DND-41 (cell line): ENCODE data around the gene CCNA1.

ENCODE experiments used
- ATAC-seq: fragments of 200-7000 bp; cut with Tn5 transposase; 3 replicates; pipeline ENCODE4 v1.9.1; 2021; ENCODE audit warnings: low read depth; ENCODE audit not compliant: insufficient read depth
- DNase-seq: peaks from one replicate; pipeline ENCODE4 v3.0.0-alpha.2; 2020
- H2AFZ ChIP-seq: 2 replicates; pipeline ENCODE4 v1.6.0; 2012; ENCODE audit warnings: low read depth, low read length
- H3K27ac ChIP-seq: 2 replicates; pipeline ENCODE4 v1.5.1; 2012; ENCODE audit warnings: low read length, inconsistent platforms
- H3K27me3 ChIP-seq: fragments of 200-600 bp; sonication (generic); 2 replicates; pipeline ENCODE4 v1.6.0; 2012; ENCODE audit warnings: low read length, mild to moderate bottlenecking, inconsistent platforms; ENCODE audit not compliant: insufficient read depth, poor library complexity
- H3K36me3 ChIP-seq: 2 replicates; pipeline ENCODE4 v1.5.1; 2012; ENCODE audit warnings: low read length, inconsistent platforms; ENCODE audit not compliant: insufficient read depth
- H3K4me1 ChIP-seq: 2 replicates; pipeline ENCODE4 v1.5.1; 2012; ENCODE audit warnings: mild to moderate bottlenecking, low read length; ENCODE audit not compliant: insufficient read depth
- H3K4me2 ChIP-seq: 2 replicates; pipeline ENCODE4 v1.6.0; 2012; ENCODE audit warnings: mild to moderate bottlenecking, moderate library complexity, low read length, inconsistent platforms; ENCODE audit not compliant: insufficient read depth
- H3K4me3 ChIP-seq, 2 experiments: fragments of 200-600 bp in 1 of 2; shearing (Covaris generic) in 1 of 2; 2 replicates each; pipeline ENCODE4 v1.5.1; 2012 to 2016; ENCODE audit warnings: inconsistent platforms in 2 of 2, low read length in 2 of 2, mild to moderate bottlenecking in 2 of 2, low read depth in 1 of 2, moderate library complexity in 1 of 2
- H3K79me2 ChIP-seq: 2 replicates; pipeline ENCODE4 v1.6.0; 2012; ENCODE audit warnings: low read length, inconsistent platforms; ENCODE audit not compliant: insufficient read depth
- H3K9ac ChIP-seq: 2 replicates; pipeline ENCODE4 v1.6.0; 2012; ENCODE audit warnings: low read depth, mild to moderate bottlenecking, inconsistent platforms, low read length, moderate library complexity
- H3K9me3 ChIP-seq: 2 replicates; pipeline ENCODE4 v1.5.1; 2012; ENCODE audit warnings: low read length, moderate library complexity, mild to moderate bottlenecking, inconsistent platforms; ENCODE audit not compliant: insufficient read depth, severe bottlenecking
- H4K20me1 ChIP-seq: 2 replicates; pipeline ENCODE4 v1.6.0; 2012; ENCODE audit warnings: low read length; ENCODE audit not compliant: insufficient read depth
- EZH2 ChIP-seq: IDR thresholded peaks from 3 replicates; pipeline ENCODE4 v1.6.1; 2012; ENCODE audit warnings: borderline replicate concordance, low read depth, mild to moderate bottlenecking, moderate library complexity, low read length, inconsistent platforms; ENCODE audit not compliant: severe bottlenecking
- TF ChIP-seq, protein P1 (sequence below): IDR thresholded peaks from 2 replicates; pipeline ENCODE4 v1.5.1; 2012; ENCODE audit warnings: borderline replicate concordance, low read length, moderate library complexity, mild to moderate bottlenecking; ENCODE audit not compliant: poor library complexity, severe bottlenecking; ENCODE audit errors: extremely low read depth

CCNA1 gene

DNA sequence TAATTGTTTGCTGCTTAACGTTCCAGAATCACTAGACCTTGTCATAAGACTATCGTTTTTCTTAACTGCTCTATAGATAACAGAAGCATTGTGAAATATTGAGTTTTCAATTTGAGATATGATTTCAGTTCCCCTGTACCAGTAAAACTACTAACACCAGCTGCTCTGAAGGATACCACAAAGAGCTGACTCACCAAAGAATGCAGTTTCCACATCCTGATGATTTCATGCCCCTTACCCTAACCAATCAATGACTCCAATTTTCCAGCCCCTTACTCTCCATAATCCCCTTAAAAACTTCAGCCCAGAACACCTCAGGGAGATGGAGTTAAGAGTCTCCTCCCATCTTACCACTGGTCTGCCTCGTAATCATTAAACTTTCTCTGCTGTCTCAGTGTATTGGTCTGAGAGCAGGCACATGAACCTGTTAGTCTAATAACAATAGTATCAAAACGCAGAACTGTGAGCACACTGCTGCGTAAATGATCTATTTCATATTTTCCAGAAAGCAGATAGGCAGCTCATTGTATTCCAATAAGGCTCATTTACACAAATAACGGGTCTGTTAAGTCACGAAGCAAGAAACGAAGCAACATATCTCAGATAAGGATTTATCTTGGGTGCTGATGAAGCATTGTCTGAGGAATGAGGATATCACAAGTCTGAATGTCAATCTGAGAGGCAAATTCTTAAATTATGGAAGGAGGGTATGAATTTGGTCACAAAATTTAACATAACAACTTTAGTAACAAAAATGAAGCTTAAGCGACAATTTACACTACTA lies 14.1 kb upstream of the CCNA1 start:
- no peak overlapping the region; the same call in 1 of the 2 replicates for H2AFZ ChIP-seq

DNA sequence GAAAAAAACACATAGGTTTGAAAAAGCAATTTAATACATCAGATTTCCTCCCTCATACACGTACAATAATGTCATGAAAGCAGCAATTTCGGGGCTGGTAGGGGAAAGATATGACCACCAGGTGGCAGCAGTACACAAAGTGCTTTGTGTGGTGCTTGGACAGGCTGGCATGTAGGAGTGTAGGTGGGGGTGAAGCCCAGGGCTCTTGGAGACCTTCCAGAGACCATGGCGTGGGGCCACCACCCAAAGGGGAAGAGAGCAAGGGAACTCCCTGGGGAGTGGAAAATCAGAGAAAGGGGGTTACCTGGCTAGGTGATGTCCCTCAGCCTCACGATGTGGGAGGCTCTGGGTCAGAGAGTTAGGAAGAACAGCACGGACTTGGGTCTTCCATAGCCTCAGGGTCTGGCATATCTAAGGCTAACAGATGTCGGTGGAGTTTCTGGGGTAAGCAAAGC lies 11.8 kb upstream of the CCNA1 start:
- ATAC-seq (peak; percentile 85), DNase-seq (peak; percentile 82)
- H3K9ac ChIP-seq: no peak overlapping the region
- H4K20me1 ChIP-seq: no peaks in the 10 kb centered on the region
- H3K9me3 ChIP-seq: no peaks in the 10 kb centered on the region
- H2AFZ ChIP-seq: no peak overlapping the region; the same call in 1 of the 2 replicates
- H3K27ac ChIP-seq: peak overlapping the region; percentile 13
- H3K36me3 ChIP-seq: no peaks in the 10 kb centered on the region
- peaks cover 42% of the 10 kb centered on the region for H3K4me1 ChIP-seq
- peak overlapping the region; percentile 4; the same call in 1 of the 2 replicates for H3K4me2 ChIP-seq
- H3K79me2 ChIP-seq: no peaks in the 10 kb centered on the region
- no peak for TF ChIP-seq EZH2
- TF ChIP-seq, protein P1, sequence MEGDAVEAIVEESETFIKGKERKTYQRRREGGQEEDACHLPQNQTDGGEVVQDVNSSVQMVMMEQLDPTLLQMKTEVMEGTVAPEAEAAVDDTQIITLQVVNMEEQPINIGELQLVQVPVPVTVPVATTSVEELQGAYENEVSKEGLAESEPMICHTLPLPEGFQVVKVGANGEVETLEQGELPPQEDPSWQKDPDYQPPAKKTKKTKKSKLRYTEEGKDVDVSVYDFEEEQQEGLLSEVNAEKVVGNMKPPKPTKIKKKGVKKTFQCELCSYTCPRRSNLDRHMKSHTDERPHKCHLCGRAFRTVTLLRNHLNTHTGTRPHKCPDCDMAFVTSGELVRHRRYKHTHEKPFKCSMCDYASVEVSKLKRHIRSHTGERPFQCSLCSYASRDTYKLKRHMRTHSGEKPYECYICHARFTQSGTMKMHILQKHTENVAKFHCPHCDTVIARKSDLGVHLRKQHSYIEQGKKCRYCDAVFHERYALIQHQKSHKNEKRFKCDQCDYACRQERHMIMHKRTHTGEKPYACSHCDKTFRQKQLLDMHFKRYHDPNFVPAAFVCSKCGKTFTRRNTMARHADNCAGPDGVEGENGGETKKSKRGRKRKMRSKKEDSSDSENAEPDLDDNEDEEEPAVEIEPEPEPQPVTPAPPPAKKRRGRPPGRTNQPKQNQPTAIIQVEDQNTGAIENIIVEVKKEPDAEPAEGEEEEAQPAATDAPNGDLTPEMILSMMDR: peak; percentile 96
- H3K27me3 ChIP-seq: no peaks in the 10 kb centered on the region
- H3K4me3 ChIP-seq: no peak overlapping the region

More for the DNA sequence above, 14.1 kb upstream of the CCNA1 start:
- 0 out of 2 replicates have a peak overlapping the region, but pooled peaks have one; percentile 12 for H3K9ac ChIP-seq
- H3K27ac ChIP-seq: peak overlapping the region; percentile 63
- ATAC-seq: peak; percentile 72
- H3K79me2 ChIP-seq: no peaks in the 10 kb centered on the region
- no peak overlapping the region for H3K4me3 ChIP-seq
- H3K36me3 ChIP-seq: no peaks in the 10 kb centered on the region
- no peaks in the 10 kb centered on the region for H3K9me3 ChIP-seq
- no peak for TF ChIP-seq EZH2
- TF ChIP-seq, protein P1: no peak
- no peaks in the 10 kb centered on the region for H4K20me1 ChIP-seq
- peaks cover 42% of the 10 kb centered on the region for H3K4me1 ChIP-seq
- peak; percentile 28 for DNase-seq
- peak overlapping the region; percentile 54 for H3K4me2 ChIP-seq
- no peaks in the 10 kb centered on the region for H3K27me3 ChIP-seq

DNA sequence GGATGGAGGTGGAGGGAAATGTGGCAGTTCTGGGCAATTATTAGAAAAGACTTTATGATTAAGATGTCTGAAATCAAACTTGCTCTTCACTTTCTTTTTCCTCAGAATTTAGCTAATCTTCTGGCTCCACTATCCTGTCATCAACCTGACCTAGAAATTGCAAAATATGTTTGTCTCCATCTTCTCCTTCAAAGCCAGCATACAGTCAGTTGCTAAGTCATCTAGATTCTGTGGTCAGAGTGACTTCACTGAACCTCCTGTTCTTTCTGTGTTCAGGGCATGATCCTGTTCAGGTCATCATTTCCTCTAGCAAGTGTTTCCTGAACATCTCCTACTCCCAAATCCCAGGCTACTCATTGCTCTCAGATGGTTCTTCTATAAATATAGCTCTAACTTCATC lies 10.8 kb upstream of the CCNA1 start:
- Histone ChIP-seq H3K4me2 (0 out of 2 replicates have a peak overlapping the region, but pooled peaks have one; percentile 4), H3K27me3 (no peaks in the 10 kb centered on the region), H2AFZ (peak overlapping the region; percentile 8; the same call in 1 of the 2 replicates), H3K9ac (no peak overlapping the region), H3K27ac (no peak overlapping the region), H3K4me1 (peaks cover 42% of the 10 kb centered on the region), H4K20me1 (no peaks in the 10 kb centered on the region), H3K36me3 (no peaks in the 10 kb centered on the region), H3K4me3 (no peak overlapping the region), H3K9me3 (no peaks in the 10 kb centered on the region), H3K79me2 (no peaks in the 10 kb centered on the region)
- DNase-seq (peak; percentile 13), ATAC-seq (peak; percentile 52)
- TF ChIP-seq, protein P1: no peak
- TF ChIP-seq EZH2: no peak
